ENCODE results near the gene SORBS2. TPM values are rescaled to one million over a fixed set of nuclear protein-coding genes. Genes with fewer than 3 reads are reported as not detected.

SORBS2 gene
- total and polyA plus RNA-seq, 3 donors from 2014 or later, result 20.2 to 47.7 (median 26.0) TPM

GRCh38 chr4:185683896-185684295 is 128.1 kb downstream of the SORBS2 start:
- intact Hi-C loops (cut with DNase I; ENCODE audit: low total_unique reads), result no loop called here
- TF ChIP-seq POLR2A (IDR thresholded peaks at IDR 0.05) (no peak), CTCF (IDR thresholded peaks at IDR 0.05) (no peak)
- Histone ChIP-seq H3K36me3 (ENCODE audit: low read depth, missing control alignments) (no peaks in the 10 kb centered on the region), H3K4me1 (no peaks in the 10 kb centered on the region), H3K27ac (no peak overlapping the region), H3K4me3 (no peak overlapping the region), H3K9me3 (no peaks in the 10 kb centered on the region), H3K27me3 (no peaks in the 10 kb centered on the region)
- DNase-seq, result no peak
- 96% methylated on average over 2 of the region's 2 CpGs for WGBS, 2 donors

- intact Hi-C loops (cut with DNase I; ENCODE audit: low total_unique reads), result no loop called here
- no peaks in the 10 kb centered on the region for H3K4me1 ChIP-seq
- no peak for DNase-seq
- H3K27me3 ChIP-seq, result no peaks in the 10 kb centered on the region
- H3K4me3 ChIP-seq, result no peak overlapping the region
- WGBS, 2 donors, result 93 to 96% methylated on average over 10 of the region's 10 CpGs
- no peak overlapping the region for H3K27ac ChIP-seq
- no peaks in the 10 kb centered on the region for H3K36me3 ChIP-seq (ENCODE audit: low read depth, missing control alignments)
- no peak for TF ChIP-seq CTCF (IDR thresholded peaks at IDR 0.05)
- TF ChIP-seq POLR2A (IDR thresholded peaks at IDR 0.05), result no peak
- no peaks in the 10 kb centered on the region for H3K9me3 ChIP-seq
These were observed 128.8 kb downstream of the SORBS2 start for GRCh38 chr4:185683222-185683621.

- H3K36me3 ChIP-seq (ENCODE audit: low read depth, missing control alignments), result no peaks in the 10 kb centered on the region
- WGBS, 2 donors, result 87 to 90% methylated on average over 5 of the region's 5 CpGs
- no peaks in the 10 kb centered on the region for H3K9me3 ChIP-seq
- intact Hi-C loops (cut with DNase I; ENCODE audit: low total_unique reads), result no loop called here
- no peak overlapping the region for H3K27ac ChIP-seq
- TF ChIP-seq CTCF (IDR thresholded peaks at IDR 0.05) (no peak), POLR2A (IDR thresholded peaks at IDR 0.05) (no peak)
- H3K4me3 ChIP-seq, result no peak overlapping the region
- H3K4me1 ChIP-seq, result no peaks in the 10 kb centered on the region
- no peaks in the 10 kb centered on the region for H3K27me3 ChIP-seq
- DNase-seq, result no peak
These were observed 129.8 kb downstream of the SORBS2 start for GRCh38 chr4:185682236-185682635.

- WGBS, 2 donors, result 87 to 90% methylated on average over 6 of the region's 6 CpGs
- TF ChIP-seq POLR2A (IDR thresholded peaks at IDR 0.05), result no peak
- TF ChIP-seq CTCF (IDR thresholded peaks at IDR 0.05), result no peak
- intact Hi-C loops (cut with DNase I; ENCODE audit: low total_unique reads), result no loop called here
- no peak for DNase-seq
- Histone ChIP-seq H3K27ac (no peak overlapping the region), H3K4me1 (no peaks in the 10 kb centered on the region), H3K4me3 (no peak overlapping the region), H3K9me3 (no peaks in the 10 kb centered on the region), H3K27me3 (no peaks in the 10 kb centered on the region), H3K36me3 (ENCODE audit: low read depth, missing control alignments) (no peaks in the 10 kb centered on the region)
These were observed 130.4 kb downstream of the SORBS2 start for GRCh38 chr4:185681604-185682003.

GRCh38 chr4:185680617-185681016 is 131.4 kb downstream of the SORBS2 start:
- intact Hi-C loops (cut with DNase I; ENCODE audit: low total_unique reads), result no loop called here

More at GRCh38 chr4:185680617-185681016, 131.4 kb downstream of the SORBS2 start:
- Histone ChIP-seq H3K27me3 (no peaks in the 10 kb centered on the region), H3K4me3 (no peak overlapping the region), H3K9me3 (no peaks in the 10 kb centered on the region), H3K36me3 (ENCODE audit: low read depth, missing control alignments) (no peaks in the 10 kb centered on the region), H3K27ac (no peak overlapping the region), H3K4me1 (no peaks in the 10 kb centered on the region)
- WGBS, 2 donors, result 80 to 89% methylated on average over 7 of the region's 7 CpGs
- DNase-seq, result no peak
- TF ChIP-seq CTCF (IDR thresholded peaks at IDR 0.05) (no peak), POLR2A (IDR thresholded peaks at IDR 0.05) (no peak)

Data from testis (tissue), 3 donors.